HG02840 (cell line): ENCODE measurements around the gene TMEM89.
A peak's percentile ranks its signal among the peaks of the same experiment; 100 is the strongest.

ENCODE experiments used
- ATAC-seq: cut with Tn5 transposase; IDR thresholded peaks from one replicate; pipeline ENCODE4 v1.9.1; 2021; ENCODE audit warnings: mild to moderate bottlenecking, moderate library complexity, moderate number of reproducible peaks; ENCODE audit not compliant: unreplicated experiment, low FRiP score

Gene TMEM89

DNA sequence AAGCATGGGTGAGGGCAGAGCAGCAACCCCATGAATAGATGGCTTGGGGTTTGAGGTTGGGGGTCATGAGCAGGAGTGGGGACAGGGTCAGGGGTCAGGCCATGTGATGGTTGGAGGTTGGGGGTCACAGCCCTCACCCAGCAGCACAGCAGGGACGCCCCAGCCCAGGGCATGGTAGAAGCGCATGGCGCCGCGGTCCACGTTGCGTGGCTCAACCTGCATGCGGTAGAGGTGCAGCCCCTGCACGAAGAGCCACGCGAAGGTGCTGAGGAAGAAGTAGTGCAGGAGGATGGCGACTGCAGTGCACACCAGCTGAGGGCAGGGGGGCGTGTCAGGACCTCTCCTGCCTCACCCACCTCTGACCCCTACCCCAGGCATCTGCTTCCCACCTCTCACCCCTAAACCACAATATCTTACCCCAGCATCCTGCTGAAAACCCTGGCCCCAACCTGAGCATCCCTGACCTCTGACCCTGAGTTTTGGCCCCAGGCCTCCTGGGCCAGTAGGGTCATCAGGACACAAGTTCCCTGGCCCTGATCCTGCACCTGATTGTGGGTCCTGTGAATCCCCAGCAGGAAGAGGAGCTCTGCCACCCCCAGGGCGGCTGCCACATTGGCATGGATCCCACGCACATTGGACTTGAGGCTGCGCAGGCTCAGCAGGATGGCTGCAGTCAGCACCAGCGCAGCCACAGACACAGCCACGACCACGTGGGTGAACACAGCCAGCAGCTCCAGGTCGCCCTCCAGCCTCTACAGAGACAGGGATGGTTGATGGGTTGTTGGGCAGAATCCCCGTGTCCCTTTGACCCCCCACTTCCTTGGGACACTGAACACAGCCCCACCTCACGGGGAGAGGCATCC, 23.6 kb upstream of the TMEM89 start:
- no peak for ATAC-seq

DNA sequence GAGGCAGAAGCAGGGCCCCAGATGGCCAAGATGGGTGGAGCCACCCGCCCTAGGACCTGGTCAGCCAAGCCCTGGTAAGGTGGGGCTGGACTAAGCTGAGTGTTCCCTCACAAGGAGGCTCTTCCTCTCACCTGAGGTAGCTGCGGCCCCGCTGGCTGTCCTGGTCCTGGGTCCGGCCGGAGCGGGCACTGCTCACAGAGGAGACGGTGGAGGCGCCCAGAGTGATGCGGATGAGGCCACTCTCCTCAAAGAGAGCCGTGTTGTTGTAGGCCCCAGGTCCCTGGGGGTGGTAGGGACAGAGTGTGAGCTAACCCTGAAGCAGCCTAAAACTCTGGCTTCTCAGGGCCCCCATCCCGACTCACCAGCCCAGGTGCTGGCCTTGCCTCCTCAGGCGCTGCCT, 21.0 kb upstream of the TMEM89 start:
- ATAC-seq: no peak

GRCh38 chr3:48641396-48641795, 19.8 kb upstream of the TMEM89 start:
- ATAC-seq: no peak

DNA sequence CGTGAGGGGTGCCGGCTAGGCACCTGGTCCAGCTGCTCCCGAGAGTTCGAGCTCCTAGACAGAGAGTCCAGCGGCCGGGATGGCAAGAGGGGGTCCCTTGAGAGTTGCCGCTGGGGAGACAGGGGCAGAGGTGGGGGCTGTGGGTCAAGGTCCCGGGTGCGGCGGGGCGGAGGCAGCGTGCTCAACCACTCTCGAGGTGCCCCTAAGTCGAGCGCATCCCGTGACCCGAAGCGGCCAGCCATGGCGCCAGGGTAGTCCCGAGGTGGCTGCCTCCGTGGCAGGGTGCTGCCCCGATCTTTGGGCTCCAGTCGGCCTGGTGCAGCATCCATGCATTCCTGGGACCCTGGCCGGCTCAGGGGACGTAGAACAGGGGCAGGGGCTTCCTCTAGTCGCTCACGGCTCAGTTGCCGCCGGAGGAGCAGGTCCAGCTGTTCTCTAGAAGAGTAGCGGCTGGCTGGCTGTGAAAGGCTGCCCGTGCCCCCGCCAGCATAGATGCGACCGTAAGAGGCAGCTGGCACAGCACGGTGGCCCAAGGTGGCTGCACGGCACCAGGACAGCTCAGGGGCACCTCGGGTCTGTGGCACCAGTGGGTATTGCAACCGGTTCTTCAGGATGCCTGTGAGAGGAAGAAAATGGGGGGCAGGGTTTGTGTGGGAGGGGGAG, 18.5 kb upstream of the TMEM89 start:
- ATAC-seq: no peak

GRCh38 chr3:48637305-48637704, 15.7 kb upstream of the TMEM89 start:
- no peak for ATAC-seq

- ATAC-seq: no peak
Observed at GRCh38 chr3:48636149-48636655, 14.6 kb upstream of the TMEM89 start.

GRCh38 chr3:48635222-48636021, 13.9 kb upstream of the TMEM89 start, which contains the start of gene SLC26A6:
Gene SLC26A6, minus strand, starts transcription at chr3:48635461. Its CDS starts 68 bp downstream, at chr3:48635393.
- ATAC-seq: peak; percentile 77

- ATAC-seq: peak; percentile 22
Observed at GRCh38 chr3:48634661-48635221, 13.2 kb upstream of the TMEM89 start.

- no peak for ATAC-seq
Observed at GRCh38 chr3:48633743-48634142, 12.2 kb upstream of the TMEM89 start.

GRCh38 chr3:48633256-48633655, 11.7 kb upstream of the TMEM89 start:
- no peak for ATAC-seq

DNA sequence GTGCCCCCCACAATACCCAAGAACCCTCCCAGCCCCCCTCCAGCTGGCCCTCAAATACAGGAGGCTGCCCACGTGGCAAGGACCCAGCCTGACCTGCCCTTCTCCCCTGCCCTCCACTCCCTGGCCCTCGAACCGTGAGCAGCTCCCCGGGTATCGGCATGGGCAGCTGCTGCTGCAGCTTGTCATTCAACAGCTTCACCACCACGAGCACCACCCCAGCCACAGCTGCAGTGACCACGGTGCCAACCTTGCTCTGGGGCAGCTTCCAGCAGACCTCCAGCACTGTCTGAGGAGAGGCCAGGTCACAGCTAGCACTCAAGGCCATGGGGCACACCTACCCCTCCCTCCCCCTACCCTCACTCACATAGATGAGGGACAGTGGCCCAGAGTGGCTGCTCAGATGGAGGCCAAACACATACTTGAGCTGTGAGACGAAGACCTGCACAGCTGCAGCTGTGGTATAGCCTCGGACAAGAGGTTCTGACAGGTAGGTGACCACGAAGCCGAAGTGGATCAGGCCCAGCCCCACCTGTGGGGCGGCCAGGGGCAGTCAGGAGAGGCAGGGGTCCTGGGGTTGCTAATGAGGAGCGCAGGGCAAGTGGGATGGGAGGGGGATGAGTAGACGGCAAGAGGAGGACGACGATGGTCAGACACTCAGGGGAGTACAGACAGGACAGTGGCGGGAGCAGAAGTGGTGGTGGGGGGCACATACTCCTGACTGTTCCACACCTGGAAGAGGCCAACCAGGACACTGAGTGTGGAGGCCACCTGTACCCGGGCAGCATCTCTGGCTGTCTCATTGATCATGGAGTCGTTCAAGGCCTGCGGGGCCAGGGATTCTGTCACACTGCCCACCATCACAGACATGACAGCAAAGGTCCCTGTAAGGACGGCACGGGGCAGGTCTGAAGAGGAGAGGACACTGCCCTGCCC, 10.2 kb upstream of the TMEM89 start:
- ATAC-seq: no peak

GRCh38 chr3:48630833-48631232, 9.3 kb upstream of the TMEM89 start:
- no peak for ATAC-seq

DNA sequence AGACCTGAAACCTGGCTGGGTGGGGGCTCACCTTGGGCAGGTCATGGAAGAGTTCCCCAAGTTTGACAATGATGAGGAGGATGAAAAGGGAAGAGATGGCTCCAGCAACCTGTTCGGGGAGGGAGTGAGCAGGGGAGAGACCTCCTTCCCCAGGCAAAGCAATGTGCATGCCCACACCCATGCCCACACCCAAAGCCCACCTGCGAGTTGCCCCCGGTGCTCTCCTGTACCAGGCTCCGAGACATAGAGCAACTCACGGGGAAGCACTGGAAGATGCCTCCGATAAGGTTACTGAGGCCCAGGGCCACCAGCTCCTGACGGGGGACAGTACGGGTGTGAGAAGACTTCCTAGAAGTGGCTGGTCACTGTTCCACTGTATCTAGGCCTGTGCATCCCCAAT, 8.8 kb upstream of the TMEM89 start:
- no peak for ATAC-seq

GRCh38 chr3:48629894-48630293, 8.3 kb upstream of the TMEM89 start:
- ATAC-seq: no peak

- ATAC-seq: no peak
Observed at GRCh38 chr3:48628277-48629017, 6.9 kb upstream of the TMEM89 start.

DNA sequence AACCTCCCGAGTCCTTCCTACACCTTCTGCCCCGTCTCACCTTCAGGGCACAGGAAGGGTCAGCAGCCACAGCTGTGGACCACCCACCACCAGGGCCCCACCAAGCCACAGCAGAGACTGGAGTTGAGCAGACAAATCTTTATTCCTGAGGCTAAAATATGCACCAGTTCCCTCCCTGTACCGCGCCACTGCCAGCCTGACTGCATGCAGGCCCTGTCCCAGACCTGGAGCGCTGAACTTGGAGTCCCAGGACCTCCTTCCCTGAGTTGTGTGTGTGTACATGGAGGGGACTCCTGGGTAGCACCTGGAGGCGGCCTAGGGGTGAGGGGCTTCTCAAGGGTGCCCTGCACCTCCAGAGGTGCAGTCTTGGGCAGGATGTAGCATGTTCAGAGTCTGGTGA, 4.0 kb upstream of the TMEM89 start:
- ATAC-seq: no peak

DNA sequence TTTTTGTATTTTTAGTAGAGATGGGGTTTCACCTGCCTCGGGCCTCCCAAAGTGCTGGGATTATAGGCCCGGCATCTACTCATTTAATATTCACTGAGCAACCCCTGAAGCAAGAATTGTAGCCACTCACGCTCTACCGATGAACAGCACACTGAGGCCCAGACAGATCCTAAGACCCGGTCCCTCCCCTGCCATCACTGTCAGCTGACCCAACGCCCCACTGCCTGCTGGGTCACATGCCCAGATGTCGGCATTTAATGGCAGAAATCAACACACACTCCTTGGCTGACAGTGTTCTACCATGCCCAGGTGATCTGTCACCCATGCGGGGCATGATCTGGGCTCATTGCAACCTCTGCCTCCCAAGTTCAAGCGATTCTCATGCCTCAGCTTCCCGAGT, 3.2 kb upstream of the TMEM89 start:
- ATAC-seq: no peak

DNA sequence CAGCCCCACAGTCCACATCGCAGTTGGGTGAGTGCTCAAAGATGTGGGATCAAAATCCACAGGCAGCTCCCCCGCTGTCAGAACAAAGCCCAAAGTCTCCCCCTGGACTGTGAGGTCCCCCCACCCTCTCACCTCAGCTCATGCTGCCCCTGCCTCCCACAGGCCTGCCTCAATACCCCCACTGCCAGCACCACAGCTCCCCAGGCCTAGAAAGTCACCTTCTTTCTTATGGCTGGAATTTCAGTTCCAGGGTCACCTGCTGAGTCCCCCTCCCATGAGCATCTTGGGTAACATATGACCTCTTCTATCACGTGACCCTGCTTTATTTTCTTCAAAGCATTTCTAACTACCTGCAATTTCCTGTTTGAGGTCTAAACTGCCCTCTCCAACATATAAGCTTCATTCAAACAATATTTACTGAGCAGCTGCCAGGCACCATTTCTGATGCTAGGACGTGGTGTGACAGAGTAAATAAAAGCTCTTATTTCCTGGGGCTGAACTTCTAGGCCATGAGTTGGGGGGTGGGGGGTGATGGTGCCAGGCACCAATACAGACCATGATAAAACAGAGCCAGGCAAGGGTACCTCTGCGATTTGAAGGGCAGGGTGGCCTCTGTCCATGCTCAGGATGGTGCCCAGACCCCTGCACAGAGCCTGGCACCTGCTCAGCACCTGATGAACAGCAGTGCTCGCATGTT, 2.4 kb upstream of the TMEM89 start:
- no peak for ATAC-seq
